ENCODE data around the gene BRIX1. TPM values are rescaled to one million over a fixed set of nuclear protein-coding genes. Genes with fewer than 3 reads are reported as not detected.
A peak's percentile ranks its signal among the peaks of the same experiment; 100 is the strongest.

The BRIX1 gene, protein sequence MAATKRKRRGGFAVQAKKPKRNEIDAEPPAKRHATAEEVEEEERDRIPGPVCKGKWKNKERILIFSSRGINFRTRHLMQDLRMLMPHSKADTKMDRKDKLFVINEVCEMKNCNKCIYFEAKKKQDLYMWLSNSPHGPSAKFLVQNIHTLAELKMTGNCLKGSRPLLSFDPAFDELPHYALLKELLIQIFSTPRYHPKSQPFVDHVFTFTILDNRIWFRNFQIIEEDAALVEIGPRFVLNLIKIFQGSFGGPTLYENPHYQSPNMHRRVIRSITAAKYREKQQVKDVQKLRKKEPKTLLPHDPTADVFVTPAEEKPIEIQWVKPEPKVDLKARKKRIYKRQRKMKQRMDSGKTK
- 10 to 100 TPM; 16.8 to 33.5 TPM for total RNA-seq

DNA sequence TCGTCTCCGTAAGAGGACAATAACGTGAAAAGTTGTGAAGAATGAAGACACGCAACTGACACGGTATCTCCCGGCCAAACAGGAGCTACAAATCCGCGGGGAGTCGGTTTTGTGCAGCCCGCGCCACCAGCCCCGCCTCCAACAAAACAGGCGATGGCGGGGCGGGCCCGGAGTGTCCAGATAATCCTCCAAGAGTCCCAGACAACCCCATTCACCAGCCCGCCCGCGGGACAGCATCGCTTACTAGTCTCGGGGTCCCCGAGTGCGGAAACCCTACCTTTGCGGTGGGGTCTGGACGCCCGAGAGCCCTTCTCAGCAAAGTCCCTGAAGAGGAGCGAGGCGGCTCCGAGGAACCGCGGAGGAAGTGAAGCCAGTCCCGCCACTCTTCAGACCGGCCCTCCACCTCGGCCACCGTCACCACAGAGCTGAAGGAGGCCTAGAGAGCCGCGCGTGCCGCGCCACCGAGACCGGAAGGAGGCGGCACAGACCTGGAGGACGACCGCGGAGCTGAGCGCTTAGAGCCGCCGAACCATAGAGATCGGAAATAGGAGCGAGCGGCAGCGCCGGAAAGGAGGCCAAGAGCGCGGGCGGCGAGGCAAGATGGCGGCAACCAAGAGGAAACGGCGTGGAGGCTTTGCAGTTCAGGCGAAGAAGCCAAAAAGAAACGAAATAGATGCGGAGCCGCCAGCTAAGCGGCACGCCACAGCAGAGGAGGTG, at the start of gene BRIX1, which contains the start of gene RAD1:
Gene BRIX1 (plus strand): TSS at position 573 of the 717 bp plus-strand sequence. CDS start 28 bp downstream, at position 601.
Gene RAD1 (minus strand): TSS at position 366 of the 717 bp plus-strand sequence. CDS start 612 bp downstream, outside the sequence.
- H3K4me1 ChIP-seq (ENCODE audit: control insufficient read depth in 1 of 2, low read depth in 2 of 2), result peaks cover 20 to 41% of the 10 kb centered on the region in 2 donors
- ATAC-seq (ENCODE audit: insufficient number of reproducible peaks, low FRiP score, low read depth) (peak; percentile 93), DNase-seq (ENCODE audit: low spot score) (peak; percentile 88)
- H3K27ac ChIP-seq, result peak within 1 kb of the TSS; percentile 71 to 78
- peak within 1 kb of the TSS; percentile 72 for H3K4me3 ChIP-seq
- peaks cover 16% of the 10 kb centered on the region for H3K36me3 ChIP-seq
- H3K27me3 ChIP-seq (replicated peaks; ENCODE audit: insufficient read depth), result no peaks in the 10 kb centered on the region
- TF ChIP-seq, protein P1, sequence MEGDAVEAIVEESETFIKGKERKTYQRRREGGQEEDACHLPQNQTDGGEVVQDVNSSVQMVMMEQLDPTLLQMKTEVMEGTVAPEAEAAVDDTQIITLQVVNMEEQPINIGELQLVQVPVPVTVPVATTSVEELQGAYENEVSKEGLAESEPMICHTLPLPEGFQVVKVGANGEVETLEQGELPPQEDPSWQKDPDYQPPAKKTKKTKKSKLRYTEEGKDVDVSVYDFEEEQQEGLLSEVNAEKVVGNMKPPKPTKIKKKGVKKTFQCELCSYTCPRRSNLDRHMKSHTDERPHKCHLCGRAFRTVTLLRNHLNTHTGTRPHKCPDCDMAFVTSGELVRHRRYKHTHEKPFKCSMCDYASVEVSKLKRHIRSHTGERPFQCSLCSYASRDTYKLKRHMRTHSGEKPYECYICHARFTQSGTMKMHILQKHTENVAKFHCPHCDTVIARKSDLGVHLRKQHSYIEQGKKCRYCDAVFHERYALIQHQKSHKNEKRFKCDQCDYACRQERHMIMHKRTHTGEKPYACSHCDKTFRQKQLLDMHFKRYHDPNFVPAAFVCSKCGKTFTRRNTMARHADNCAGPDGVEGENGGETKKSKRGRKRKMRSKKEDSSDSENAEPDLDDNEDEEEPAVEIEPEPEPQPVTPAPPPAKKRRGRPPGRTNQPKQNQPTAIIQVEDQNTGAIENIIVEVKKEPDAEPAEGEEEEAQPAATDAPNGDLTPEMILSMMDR (IDR thresholded peaks at IDR 0.05), result no peak
- no peaks in the 10 kb centered on the region for H3K9me3 ChIP-seq

DNA sequence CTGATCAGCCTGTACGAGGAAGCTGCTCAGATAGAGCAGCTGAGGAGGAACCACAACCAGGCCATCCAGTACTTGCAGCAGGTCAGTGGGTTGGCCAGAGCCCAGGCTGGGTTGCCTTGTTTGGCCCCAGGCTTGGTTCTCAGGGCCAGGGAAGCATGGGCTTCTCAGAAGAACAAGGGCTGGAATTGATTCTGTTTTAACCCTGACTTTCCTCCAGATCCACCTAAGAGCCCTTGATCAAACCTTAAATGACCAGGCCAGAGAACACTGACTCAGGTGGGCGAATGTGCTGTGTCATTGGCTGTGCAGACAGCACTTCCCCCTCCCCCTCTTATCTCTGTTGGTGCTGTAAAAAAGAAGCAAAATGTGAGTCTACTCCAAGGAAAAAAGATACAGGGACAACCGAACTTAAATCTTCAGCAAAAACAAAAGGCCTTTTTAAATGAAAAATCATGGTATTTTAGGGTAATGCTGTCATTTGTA, 48.5 kb upstream of the BRIX1 start:
- TF ChIP-seq, protein P1 (IDR thresholded peaks at IDR 0.05), result no peak
- H3K36me3 ChIP-seq, result no peaks in the 10 kb centered on the region
- no peaks in the 10 kb centered on the region for H3K9me3 ChIP-seq
- ATAC-seq (ENCODE audit: insufficient number of reproducible peaks, low FRiP score, low read depth), result no peak
- H3K27ac ChIP-seq, result peak overlapping the region; percentile 19 to 26
- H3K4me1 ChIP-seq (ENCODE audit: control insufficient read depth in 1 of 2, low read depth in 2 of 2), result peaks cover 11 to 23% of the 10 kb centered on the region in 2 donors
- no peaks in the 10 kb centered on the region for H3K27me3 ChIP-seq (replicated peaks; ENCODE audit: insufficient read depth)
- no peak overlapping the region for H3K4me3 ChIP-seq
- no peak for DNase-seq (ENCODE audit: low spot score)

DNA sequence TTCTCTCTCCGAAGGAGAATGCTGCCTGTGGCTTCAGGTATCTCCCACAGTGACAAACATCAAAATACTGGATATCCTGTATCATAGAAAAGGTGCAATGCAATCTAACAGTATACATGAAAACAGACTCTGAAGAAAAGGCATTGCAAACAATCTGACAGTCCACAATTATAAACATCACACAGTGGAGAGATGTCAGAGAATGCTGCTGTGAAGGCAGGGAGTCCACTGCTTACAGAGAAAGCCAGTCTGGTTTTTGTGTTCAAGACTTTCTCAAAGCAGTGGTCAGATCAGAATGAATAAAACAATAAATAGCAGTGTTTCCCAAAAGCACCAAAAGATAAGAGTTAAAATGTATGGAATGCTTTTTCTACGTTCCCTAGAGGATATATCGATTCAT, 47.9 kb upstream of the BRIX1 start:
- DNase-seq (ENCODE audit: low spot score) (no peak), ATAC-seq (ENCODE audit: insufficient number of reproducible peaks, low FRiP score, low read depth) (no peak)
- Histone ChIP-seq H3K9me3 (no peaks in the 10 kb centered on the region), H3K27me3 (replicated peaks; ENCODE audit: insufficient read depth) (no peaks in the 10 kb centered on the region), H3K27ac (peak overlapping the region in 1 of 2 donors; percentile 26), H3K36me3 (no peaks in the 10 kb centered on the region), H3K4me3 (no peak overlapping the region), H3K4me1 (ENCODE audit: control insufficient read depth in 1 of 2, low read depth in 2 of 2) (peaks cover 11 to 23% of the 10 kb centered on the region in 2 donors)
- TF ChIP-seq, protein P1 (IDR thresholded peaks at IDR 0.05), result no peak

DNA sequence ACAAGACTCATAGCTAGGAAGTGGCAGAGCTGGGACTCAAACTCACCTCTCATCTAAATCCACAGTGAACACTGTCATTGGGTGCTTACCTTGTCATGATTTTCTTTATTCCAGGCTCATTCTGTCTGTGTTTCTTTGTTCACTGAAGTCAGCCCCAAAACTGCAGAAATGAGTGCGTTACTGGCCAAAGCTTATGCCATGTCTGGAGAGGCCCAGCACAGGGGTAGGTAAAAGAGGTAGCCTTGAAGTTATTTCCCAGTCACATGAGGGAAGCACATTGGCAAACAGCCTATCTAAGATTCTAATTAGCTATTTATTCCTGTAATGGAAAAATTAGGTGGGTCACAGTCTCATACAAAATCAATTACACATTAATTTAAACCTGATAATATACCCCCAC, 46.7 kb upstream of the BRIX1 start:
- Histone ChIP-seq H3K27me3 (replicated peaks; ENCODE audit: insufficient read depth) (no peaks in the 10 kb centered on the region), H3K27ac (no peak overlapping the region), H3K9me3 (no peaks in the 10 kb centered on the region), H3K36me3 (no peaks in the 10 kb centered on the region), H3K4me1 (ENCODE audit: control insufficient read depth in 1 of 2, low read depth in 2 of 2) (peaks cover 9 to 20% of the 10 kb centered on the region in 2 donors), H3K4me3 (no peak overlapping the region)
- ATAC-seq (ENCODE audit: insufficient number of reproducible peaks, low FRiP score, low read depth), result no peak
- TF ChIP-seq, protein P1 (IDR thresholded peaks at IDR 0.05), result no peak
- DNase-seq (ENCODE audit: low spot score), result no peak

DNA sequence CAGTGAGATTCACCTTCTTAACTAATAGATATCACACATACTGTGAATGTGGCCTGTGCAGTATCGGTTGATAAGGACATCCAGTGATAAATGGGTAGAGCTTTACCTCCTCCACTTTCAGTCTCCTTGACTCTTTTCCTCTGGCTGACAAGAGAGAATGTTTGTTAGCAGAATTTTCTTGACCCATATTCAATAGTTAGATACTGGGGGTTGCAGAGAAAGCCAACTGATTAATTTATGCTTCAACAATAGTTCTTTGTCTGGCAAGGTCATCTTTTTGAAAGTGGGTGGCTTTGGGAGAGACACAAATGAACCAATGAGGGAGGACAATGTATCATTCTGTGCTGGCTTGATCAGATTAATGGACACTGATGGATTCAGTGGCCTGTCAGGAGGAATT, 46.3 kb upstream of the BRIX1 start:
- Histone ChIP-seq H3K9me3 (no peaks in the 10 kb centered on the region), H3K36me3 (no peaks in the 10 kb centered on the region), H3K4me1 (ENCODE audit: control insufficient read depth in 1 of 2, low read depth in 2 of 2) (peaks cover 9 to 18% of the 10 kb centered on the region in 2 donors), H3K4me3 (no peak overlapping the region), H3K27me3 (replicated peaks; ENCODE audit: insufficient read depth) (no peaks in the 10 kb centered on the region), H3K27ac (no peak overlapping the region)
- no peak for ATAC-seq (ENCODE audit: insufficient number of reproducible peaks, low FRiP score, low read depth)
- TF ChIP-seq, protein P1 (IDR thresholded peaks at IDR 0.05), result no peak
- no peak for DNase-seq (ENCODE audit: low spot score)

Data from thoracic aorta (tissue), 2 donors.